NCI-H2196 (cell line): ENCODE measurements around the gene DUS1L.

Experiments used
- DNase-seq: peaks from one replicate; lab custom pipeline; 2025; ENCODE audit not compliant: unreplicated experiment; lab: John Stamatoyannopoulos, UW

The DUS1L gene

GRCh38 chr17:82016061-82016874 lies 49.3 kb downstream of the DUS1L start:
- DNase-seq, result no peak

GRCh38 chr17:82015311-82015971 lies 50.2 kb downstream of the DUS1L start:
- DNase-seq, result no peak

DNA sequence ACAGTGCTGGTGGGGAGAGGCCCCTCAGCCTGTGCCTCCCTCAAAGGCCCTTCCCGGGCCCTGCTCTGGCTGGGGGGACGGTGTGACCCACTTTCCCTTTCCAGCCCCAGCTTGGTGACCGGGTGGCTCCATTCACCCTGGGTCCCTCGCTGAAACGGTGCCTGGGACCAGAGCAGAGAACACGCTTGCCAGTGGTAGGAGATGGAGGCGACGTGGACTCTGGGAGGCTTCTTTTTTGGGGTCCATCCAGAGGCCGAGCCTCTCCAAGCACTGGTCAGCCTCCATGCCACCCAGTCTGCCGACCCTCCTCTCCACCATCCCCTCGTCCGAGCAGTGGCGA lies 50.7 kb downstream of the DUS1L start:
- no peak for DNase-seq

DNA sequence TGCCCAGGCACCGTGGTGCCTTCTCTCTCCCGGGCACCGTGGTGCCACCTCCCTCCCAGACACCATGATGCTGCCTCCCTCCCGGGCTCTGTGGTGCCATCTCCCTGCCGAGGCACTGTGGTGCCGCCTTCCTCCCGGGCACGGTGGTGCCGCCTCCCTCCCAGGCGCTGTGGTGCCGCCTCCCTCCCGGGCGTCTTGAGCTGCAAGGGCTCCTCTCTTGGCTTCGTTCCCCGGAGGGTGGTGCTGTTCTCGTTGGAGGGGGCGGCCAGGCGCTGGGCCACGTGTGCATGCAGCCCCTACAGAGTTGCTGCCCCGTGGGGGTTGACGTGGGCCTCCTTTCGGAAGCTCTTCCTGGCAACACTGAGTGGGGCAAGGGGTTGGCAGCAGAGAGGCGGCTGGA lies 51.2 kb downstream of the DUS1L start:
- DNase-seq, result no peak

GRCh38 chr17:82013772-82014321 lies 51.8 kb downstream of the DUS1L start:
- no peak for DNase-seq

- DNase-seq, result no peak
These were observed 52.3 kb downstream of the DUS1L start for GRCh38 chr17:82013341-82013740.

GRCh38 chr17:82012640-82013295 lies 52.8 kb downstream of the DUS1L start:
- peak; percentile 64 for DNase-seq

GRCh38 chr17:82012261-82012639 lies 53.4 kb downstream of the DUS1L start:
- no peak for DNase-seq

DNA sequence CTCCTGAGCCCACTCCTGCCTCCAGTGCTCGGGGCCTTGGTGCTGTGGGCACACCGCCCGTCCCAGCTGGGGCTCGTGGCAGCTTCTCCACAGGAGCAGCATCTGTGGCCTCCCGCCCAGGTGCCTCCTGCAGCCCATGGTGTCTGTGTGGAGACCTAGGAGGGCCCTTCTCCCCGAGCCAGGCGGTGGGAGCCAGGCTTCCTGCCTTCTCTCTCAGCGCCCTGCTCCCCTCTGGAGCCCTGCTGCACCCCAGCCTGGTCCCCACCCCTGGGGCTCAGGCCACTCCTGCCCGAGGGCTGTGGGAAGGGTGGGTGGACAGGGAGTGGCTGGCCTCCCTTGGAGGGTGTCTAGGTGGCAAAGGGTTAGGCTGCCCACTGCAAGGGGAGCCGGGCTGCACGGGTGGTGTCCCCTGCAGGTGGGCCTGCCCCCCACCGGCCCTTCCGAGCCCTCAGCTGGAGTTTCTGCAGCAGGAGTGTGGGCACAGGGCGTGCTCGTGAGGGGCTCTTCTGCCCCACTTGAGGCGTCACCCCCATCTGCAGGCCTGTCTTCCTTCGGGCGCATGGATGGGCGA lies 53.9 kb downstream of the DUS1L start:
- no peak for DNase-seq

DNA sequence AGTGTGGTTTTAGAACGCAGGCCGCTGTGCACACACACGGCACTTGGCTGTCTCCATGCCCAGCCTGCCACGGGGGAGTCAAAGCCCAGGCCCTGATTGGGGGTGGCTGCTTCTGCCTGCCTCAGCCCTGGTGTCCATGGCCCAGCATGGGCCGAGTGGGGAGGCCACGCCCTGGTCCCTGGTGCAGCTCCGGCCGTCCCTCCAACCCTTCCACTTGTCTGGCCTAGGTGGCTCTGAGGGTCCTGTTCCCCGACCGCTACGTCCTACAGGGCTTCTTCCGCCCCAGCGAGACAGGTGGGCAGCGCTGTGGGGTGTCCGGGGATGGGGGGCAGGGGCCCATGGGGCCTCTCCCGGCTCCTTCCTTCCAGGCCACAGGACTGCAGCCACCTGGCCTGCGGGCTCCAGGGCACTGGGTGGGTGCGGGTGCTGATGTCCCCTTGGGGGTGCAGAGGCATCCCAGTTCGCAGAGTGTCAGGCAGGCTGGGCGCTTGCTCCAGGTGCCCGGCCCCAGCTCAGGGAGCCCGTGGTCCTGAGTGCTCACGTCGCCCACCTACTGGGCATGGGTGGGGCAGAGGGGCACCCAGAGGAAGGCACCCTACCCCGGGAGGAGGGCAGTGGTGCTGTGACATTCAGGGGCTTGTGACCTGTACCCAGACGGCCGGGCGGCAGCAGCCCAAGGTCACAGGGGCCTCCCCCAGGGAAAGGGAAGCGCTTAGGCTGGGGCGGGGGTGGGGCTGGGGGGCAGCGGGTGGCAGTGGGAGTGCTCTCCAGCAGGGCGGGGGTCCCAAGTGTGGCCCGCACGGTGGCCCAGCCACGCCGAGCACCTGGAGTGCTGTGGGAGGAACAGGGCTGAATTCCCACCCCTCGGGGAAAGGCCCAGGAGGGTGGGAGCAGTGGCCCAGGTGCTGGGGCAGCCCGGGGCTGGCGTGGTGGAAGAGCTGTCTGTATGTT lies 54.8 kb downstream of the DUS1L start:
- DNase-seq, result no peak

GRCh38 chr17:82009413-82009812 lies 56.2 kb downstream of the DUS1L start:
- DNase-seq, result no peak

DNA sequence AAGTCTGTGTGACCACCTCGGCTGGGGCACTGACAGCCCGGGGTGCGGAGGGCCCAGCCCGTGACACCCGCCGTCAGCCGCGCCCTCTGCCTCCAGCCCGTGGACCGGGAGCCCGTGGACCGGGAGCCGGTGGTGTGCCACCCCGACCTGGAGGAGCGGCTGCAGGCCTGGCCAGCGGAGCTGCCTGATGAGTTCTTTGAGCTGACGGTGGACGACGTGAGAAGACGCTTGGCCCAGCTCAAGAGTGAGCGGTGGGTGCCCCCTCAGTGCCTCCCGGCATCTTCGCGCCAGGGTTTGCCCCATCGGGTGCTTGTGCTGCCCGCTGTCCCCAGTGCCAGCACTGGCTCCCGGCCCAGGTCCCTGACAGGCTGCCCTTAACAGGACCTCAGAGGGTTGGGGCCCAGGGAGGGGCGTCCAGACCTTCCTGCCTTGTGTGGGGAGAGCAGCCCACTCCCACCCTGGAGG lies 56.6 kb downstream of the DUS1L start:
- DNase-seq, result no peak

DNA sequence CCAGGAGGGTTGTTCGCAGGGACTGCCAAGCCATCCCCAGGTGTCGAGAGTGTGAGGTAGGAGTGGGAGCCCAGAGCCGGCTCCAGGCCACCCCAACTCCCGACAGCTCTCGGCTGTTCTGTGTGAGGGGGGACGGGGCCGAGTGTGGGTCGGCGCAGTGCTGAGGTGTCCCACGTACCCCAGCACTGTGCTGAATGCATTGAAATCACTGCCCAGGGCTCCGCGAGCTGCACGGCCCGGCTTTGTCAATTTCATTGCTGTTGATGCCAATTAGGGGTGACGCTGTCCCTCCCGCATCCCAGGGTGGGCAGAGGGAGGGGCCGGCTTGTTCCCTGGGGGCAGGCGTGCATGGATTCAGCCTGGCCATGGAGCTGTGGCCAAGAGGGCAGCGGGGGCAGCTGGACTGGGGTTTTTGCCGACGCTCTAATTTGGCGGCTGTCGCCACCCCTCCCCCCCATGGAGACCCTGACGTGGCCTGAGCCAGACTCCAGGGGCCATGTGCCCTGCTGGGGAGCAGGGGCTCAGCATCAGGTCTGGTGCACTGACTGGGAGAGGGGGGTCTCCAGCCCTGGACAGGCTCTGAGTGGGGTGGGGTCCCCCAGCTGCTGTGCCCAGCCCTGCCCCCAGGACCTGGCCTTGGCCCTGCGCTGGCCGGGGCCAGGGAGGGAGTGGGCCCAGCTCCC lies 57.2 kb downstream of the DUS1L start:
- DNase-seq, result no peak
